Measurements from ENCODE around the gene CYFIP1.

The CYFIP1 gene

GRCh38 chr15:22967084-22967770 lies 12.9 kb downstream of the CYFIP1 start:
- no peak for DNase-seq

- DNase-seq = no peak
These were observed 13.7 kb downstream of the CYFIP1 start for GRCh38 chr15:22966321-22967083.

GRCh38 chr15:22963641-22964040 lies 16.5 kb downstream of the CYFIP1 start:
- DNase-seq = no peak

- no peak for DNase-seq
These were observed 17.6 kb downstream of the CYFIP1 start for GRCh38 chr15:22962611-22963010.

GRCh38 chr15:22961762-22962161 lies 18.4 kb downstream of the CYFIP1 start:
- no peak for DNase-seq

GRCh38 chr15:22960556-22960955 lies 19.6 kb downstream of the CYFIP1 start:
- DNase-seq = no peak

GRCh38 chr15:22960126-22960525 lies 20.0 kb downstream of the CYFIP1 start:
- no peak for DNase-seq

- DNase-seq = no peak
These were observed 20.7 kb downstream of the CYFIP1 start for GRCh38 chr15:22959321-22960101.

GRCh38 chr15:22958487-22959280 lies 21.5 kb downstream of the CYFIP1 start:
- no peak for DNase-seq

- DNase-seq = no peak
These were observed 23.2 kb downstream of the CYFIP1 start for GRCh38 chr15:22956978-22957260.

- no peak for DNase-seq
These were observed 23.8 kb downstream of the CYFIP1 start for GRCh38 chr15:22956257-22956977.

GRCh38 chr15:22955544-22956119 lies 24.5 kb downstream of the CYFIP1 start:
- DNase-seq = no peak

- DNase-seq = no peak
These were observed 25.2 kb downstream of the CYFIP1 start for GRCh38 chr15:22954798-22955543.

- no peak for DNase-seq
These were observed 25.8 kb downstream of the CYFIP1 start for GRCh38 chr15:22954326-22954725.

GRCh38 chr15:22952796-22953579 lies 27.2 kb downstream of the CYFIP1 start:
- no peak for DNase-seq

GRCh38 chr15:22951381-22952280 lies 28.5 kb downstream of the CYFIP1 start:
- no peak for DNase-seq

- DNase-seq = no peak
These were observed 29.2 kb downstream of the CYFIP1 start for GRCh38 chr15:22951031-22951380.

GRCh38 chr15:22950256-22950990 lies 29.7 kb downstream of the CYFIP1 start:
- DNase-seq = no peak

GRCh38 chr15:22949074-22949547 lies 31.1 kb downstream of the CYFIP1 start:
- no peak for DNase-seq
